ENCODE results near the gene SSRP1. TPM values are rescaled to one million over a fixed set of nuclear protein-coding genes. Genes with fewer than 3 reads are reported as not detected.

Gene SSRP1
- polyA plus RNA-seq, 3 donors, result 9.8 to 34.7 (median 14.7) TPM

- Histone ChIP-seq H3K4me2 (replicated peaks; ENCODE audit: extremely low read depth, low read length, poor library complexity, severe bottlenecking) (no peak overlapping the region), H3K27me3 (ENCODE audit: control insufficient read depth in 2 of 2, insufficient read depth in 2 of 2, low read length in 2 of 2) (no peaks in the 10 kb centered on the region), H4K20me1 (ENCODE audit: insufficient read depth, low read length) (no peaks in the 10 kb centered on the region), H2AFZ (ENCODE audit: insufficient read depth, low read depth, low read length, poor library complexity, severe bottlenecking) (no peak overlapping the region), H3K27ac (ENCODE audit: low read depth in 1 of 2, low read length in 2 of 2) (no peak overlapping the region), H3K36me3 (replicated peaks in 1 of 2; ENCODE audit: control insufficient read depth in 1 of 2, insufficient read depth in 2 of 2, low read length in 2 of 2) (no peaks in the 10 kb centered on the region), H3K4me3 (replicated peaks in 1 of 3; ENCODE audit: low read depth in 2 of 3, low read length in 3 of 3) (no peak overlapping the region), H3K9me3 (replicated peaks in 1 of 2; ENCODE audit: control insufficient read depth in 1 of 2, insufficient read depth in 1 of 2, low read length in 2 of 2) (no peaks in the 10 kb centered on the region), H3K79me2 (ENCODE audit: insufficient read depth, low read length) (no peaks in the 10 kb centered on the region), H3K9ac (ENCODE audit: insufficient read depth, low read length, poor library complexity, severe bottlenecking) (no peak overlapping the region), H3K4me1 (ENCODE audit: control insufficient read depth in 1 of 2, insufficient read depth in 2 of 2, low read length in 2 of 2) (peaks cover 19 to 22% of the 10 kb centered on the region in 2 donors)
- Mint-ChIP-seq H3K27me3 (ENCODE audit: low read depth in 3 of 3) (peaks cover 4 to 10% (median 8%) of the 10 kb centered on the region in 3 donors), H3K4me3 (no peak overlapping the region), H3K36me3 (peaks cover 0 to 2% of the 10 kb centered on the region in 2 donors), H3K4me1 (peaks cover 30% of the 10 kb centered on the region), H3K27ac (peak overlapping the region in 1 of 7 donors; percentile 64), H3K9me3 (no peaks in the 10 kb centered on the region)
- 99% methylated on average over 6 of the region's 6 CpGs for WGBS (ENCODE audit: insufficient coverage)
- DNase-seq, result no peak
- intact Hi-C loops (cut with micrococcal nuclease), result no loop called here
- TF ChIP-seq CTCF (IDR thresholded peaks at IDR 0.05), result no peak
Measured at GRCh38 chr11:57310091-57310490, 25.6 kb downstream of the SSRP1 start.

GRCh38 chr11:57309106-57310059 lies 26.3 kb downstream of the SSRP1 start:
- Histone ChIP-seq H3K9ac (ENCODE audit: insufficient read depth, low read length, poor library complexity, severe bottlenecking) (no peak overlapping the region), H3K4me3 (replicated peaks in 1 of 3; ENCODE audit: low read depth in 2 of 3, low read length in 3 of 3) (no peak overlapping the region), H3K79me2 (ENCODE audit: insufficient read depth, low read length) (no peaks in the 10 kb centered on the region), H3K36me3 (replicated peaks in 1 of 2; ENCODE audit: control insufficient read depth in 1 of 2, insufficient read depth in 2 of 2, low read length in 2 of 2) (no peaks in the 10 kb centered on the region), H4K20me1 (ENCODE audit: insufficient read depth, low read length) (no peaks in the 10 kb centered on the region), H3K4me2 (replicated peaks; ENCODE audit: extremely low read depth, low read length, poor library complexity, severe bottlenecking) (no peak overlapping the region), H3K27me3 (ENCODE audit: control insufficient read depth in 2 of 2, insufficient read depth in 2 of 2, low read length in 2 of 2) (no peaks in the 10 kb centered on the region), H2AFZ (ENCODE audit: insufficient read depth, low read depth, low read length, poor library complexity, severe bottlenecking) (no peak overlapping the region), H3K27ac (ENCODE audit: low read depth in 1 of 2, low read length in 2 of 2) (no peak overlapping the region), H3K9me3 (replicated peaks in 1 of 2; ENCODE audit: control insufficient read depth in 1 of 2, insufficient read depth in 1 of 2, low read length in 2 of 2) (no peaks in the 10 kb centered on the region), H3K4me1 (ENCODE audit: control insufficient read depth in 1 of 2, insufficient read depth in 2 of 2, low read length in 2 of 2) (peaks cover 19 to 22% of the 10 kb centered on the region in 2 donors)
- DNase-seq, result no peak
- Mint-ChIP-seq H3K9me3 (no peaks in the 10 kb centered on the region), H3K27ac (peak overlapping the region in 4 of 7 donors; percentile 38 to 64 (median 58)), H3K36me3 (peaks cover 0 to 2% of the 10 kb centered on the region in 2 donors), H3K27me3 (ENCODE audit: low read depth in 3 of 3) (peaks cover 4 to 10% (median 8%) of the 10 kb centered on the region in 3 donors), H3K4me1 (peaks cover 30% of the 10 kb centered on the region), H3K4me3 (no peak overlapping the region)
- 96% methylated on average over 24 of the region's 24 CpGs for whole genome bisulfite sequencing (ENCODE audit: insufficient coverage)
- no peak for TF ChIP-seq CTCF (IDR thresholded peaks at IDR 0.05)
- intact Hi-C loops (cut with micrococcal nuclease), result no loop called here

Measured in CD14-positive monocyte (primary cell).